ENCODE data around the gene GANC. TPM values are rescaled to one million over a fixed set of nuclear protein-coding genes. Genes with fewer than 3 reads are reported as not detected.

GANC gene
- total and polyA plus RNA-seq, 9 of the 15 experiments (the other 6 are each of a cell fraction or from before 2014, with no cell fraction given) = 10.9 to 19.0 (median 14.5) TPM

DNA sequence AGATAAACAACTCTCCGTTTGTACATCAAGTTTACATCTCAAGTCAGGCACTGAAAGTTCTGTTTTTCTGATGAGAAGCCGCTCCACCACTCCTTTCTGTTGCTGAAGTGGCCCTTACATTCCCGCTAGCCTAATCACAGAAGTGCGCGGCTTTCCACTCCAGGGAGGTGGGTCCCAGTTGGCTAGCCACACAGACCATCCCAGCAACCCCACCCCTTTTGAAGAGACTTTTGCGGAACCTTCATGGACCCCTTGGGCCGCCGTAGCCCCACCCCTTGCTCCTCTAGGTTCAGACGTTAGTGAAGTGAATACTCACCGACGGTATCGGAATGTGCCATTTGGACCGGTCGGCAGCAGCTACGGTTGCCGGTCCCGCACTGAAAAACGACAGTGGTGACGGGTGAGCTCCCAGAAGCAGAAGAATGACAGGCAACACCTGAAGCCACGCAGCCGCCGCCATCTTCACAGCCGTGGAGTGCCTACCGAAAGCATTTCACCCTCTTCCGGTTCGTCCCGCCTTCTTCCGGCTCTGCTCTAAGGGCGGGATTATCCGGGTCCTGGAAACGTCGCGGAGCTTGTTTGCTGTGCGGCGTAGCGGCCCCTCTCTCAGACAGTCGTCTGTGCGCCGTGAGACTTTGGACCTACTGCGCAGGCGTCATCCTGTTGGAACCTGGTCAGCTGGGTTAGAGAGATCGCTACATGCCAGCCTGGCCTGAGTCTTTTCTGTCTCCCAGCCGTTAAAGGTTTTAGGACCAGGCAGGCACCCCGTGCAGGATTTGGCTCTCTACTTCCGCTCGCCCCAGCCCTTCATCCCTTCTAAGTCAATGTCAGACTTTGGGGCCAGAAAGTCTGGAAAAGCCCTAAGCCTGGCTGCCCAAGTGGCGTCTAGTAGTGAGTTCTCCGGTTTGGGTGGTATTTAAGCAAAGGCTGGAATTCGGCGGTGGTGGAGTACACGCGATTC, at the start of gene GANC, which contains the start of gene TMEM87A (continued):
- TF ChIP-seq, protein P1, sequence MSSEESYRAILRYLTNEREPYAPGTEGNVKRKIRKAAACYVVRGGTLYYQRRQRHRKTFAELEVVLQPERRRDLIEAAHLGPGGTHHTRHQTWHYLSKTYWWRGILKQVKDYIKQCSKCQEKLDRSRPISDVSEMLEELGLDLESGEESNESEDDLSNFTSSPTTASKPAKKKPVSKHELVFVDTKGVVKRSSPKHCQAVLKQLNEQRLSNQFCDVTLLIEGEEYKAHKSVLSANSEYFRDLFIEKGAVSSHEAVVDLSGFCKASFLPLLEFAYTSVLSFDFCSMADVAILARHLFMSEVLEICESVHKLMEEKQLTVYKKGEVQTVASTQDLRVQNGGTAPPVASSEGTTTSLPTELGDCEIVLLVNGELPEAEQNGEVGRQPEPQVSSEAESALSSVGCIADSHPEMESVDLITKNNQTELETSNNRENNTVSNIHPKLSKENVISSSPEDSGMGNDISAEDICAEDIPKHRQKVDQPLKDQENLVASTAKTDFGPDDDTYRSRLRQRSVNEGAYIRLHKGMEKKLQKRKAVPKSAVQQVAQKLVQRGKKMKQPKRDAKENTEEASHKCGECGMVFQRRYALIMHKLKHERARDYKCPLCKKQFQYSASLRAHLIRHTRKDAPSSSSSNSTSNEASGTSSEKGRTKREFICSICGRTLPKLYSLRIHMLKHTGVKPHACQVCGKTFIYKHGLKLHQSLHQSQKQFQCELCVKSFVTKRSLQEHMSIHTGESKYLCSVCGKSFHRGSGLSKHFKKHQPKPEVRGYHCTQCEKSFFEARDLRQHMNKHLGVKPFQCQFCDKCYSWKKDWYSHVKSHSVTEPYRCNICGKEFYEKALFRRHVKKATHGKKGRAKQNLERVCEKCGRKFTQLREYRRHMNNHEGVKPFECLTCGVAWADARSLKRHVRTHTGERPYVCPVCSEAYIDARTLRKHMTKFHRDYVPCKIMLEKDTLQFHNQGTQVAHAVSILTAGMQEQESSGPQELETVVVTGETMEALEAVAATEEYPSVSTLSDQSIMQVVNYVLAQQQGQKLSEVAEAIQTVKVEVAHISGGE (CRISPR knock-in tag; IDR thresholded peaks at IDR 0.05) = peak in 2 of 3 experiments; percentile 69 to 92; a peak in 4 of 6 replicates
- TF ChIP-seq, protein P2, sequence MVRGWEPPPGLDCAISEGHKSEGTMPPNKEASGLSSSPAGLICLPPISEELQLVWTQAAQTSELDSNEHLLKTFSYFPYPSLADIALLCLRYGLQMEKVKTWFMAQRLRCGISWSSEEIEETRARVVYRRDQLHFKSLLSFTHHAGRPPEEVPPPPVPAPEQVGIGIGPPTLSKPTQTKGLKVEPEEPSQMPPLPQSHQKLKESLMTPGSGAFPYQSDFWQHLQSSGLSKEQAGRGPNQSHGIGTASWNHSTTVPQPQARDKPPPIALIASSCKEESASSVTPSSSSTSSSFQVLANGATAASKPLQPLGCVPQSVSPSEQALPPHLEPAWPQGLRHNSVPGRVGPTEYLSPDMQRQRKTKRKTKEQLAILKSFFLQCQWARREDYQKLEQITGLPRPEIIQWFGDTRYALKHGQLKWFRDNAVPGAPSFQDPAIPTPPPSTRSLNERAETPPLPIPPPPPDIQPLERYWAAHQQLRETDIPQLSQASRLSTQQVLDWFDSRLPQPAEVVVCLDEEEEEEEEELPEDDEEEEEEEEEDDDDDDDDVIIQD (CRISPR knock-in tag; IDR thresholded peaks at IDR 0.05) = no peak
- TF ChIP-seq MEF2A (IDR thresholded peaks at IDR 0.05; ENCODE audit: control insufficient read depth, low read depth, low read length) (no peak), ZNF384 (IDR thresholded peaks at IDR 0.05; ENCODE audit: low read depth, low read length) (no peak), ZFP30 (CRISPR knock-in tag; IDR thresholded peaks at IDR 0.05; ENCODE audit: borderline replicate concordance) (no peak), XRCC4 (IDR thresholded peaks at IDR 0.05; ENCODE audit: extremely low read depth, insufficient read depth, insufficient read length) (no peak), NR2F6 (CRISPR knock-in tag; IDR thresholded peaks at IDR 0.05) (no peak), ZNF436 (CRISPR knock-in tag; IDR thresholded peaks at IDR 0.05) (no peak), MBD1 (CRISPR knock-in tag; IDR thresholded peaks at IDR 0.05) (no peak), ZNF561 (CRISPR knock-in tag; conservative IDR thresholded peaks at IDR 0.05) (no peak), SOX6 (IDR thresholded peaks at IDR 0.05) (peak; percentile 60; the same call in 1 of the 2 replicates), ZNF507 (tag; conservative IDR thresholded peaks at IDR 0.05) (no peak), SETDB1 (IDR thresholded peaks at IDR 0.05; ENCODE audit: low read length) (peak; percentile 87), EWSR1 (IDR thresholded peaks at IDR 0.05; ENCODE audit: borderline replicate concordance, low read depth, partially characterized antibody) (no peak), ZNF140 (CRISPR knock-in tag; IDR thresholded peaks at IDR 0.05) (no peak), ZKSCAN1 (IDR thresholded peaks at IDR 0.05; ENCODE audit: low read depth, low read length) (no peak)
- TF ChIP-seq, protein P3, sequence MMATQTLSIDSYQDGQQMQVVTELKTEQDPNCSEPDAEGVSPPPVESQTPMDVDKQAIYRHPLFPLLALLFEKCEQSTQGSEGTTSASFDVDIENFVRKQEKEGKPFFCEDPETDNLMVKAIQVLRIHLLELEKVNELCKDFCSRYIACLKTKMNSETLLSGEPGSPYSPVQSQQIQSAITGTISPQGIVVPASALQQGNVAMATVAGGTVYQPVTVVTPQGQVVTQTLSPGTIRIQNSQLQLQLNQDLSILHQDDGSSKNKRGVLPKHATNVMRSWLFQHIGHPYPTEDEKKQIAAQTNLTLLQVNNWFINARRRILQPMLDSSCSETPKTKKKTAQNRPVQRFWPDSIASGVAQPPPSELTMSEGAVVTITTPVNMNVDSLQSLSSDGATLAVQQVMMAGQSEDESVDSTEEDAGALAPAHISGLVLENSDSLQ (IDR thresholded peaks at IDR 0.05) = peak; percentile 75
